ENCODE measurements around the gene BAIAP2.

BAIAP2 gene

DNA sequence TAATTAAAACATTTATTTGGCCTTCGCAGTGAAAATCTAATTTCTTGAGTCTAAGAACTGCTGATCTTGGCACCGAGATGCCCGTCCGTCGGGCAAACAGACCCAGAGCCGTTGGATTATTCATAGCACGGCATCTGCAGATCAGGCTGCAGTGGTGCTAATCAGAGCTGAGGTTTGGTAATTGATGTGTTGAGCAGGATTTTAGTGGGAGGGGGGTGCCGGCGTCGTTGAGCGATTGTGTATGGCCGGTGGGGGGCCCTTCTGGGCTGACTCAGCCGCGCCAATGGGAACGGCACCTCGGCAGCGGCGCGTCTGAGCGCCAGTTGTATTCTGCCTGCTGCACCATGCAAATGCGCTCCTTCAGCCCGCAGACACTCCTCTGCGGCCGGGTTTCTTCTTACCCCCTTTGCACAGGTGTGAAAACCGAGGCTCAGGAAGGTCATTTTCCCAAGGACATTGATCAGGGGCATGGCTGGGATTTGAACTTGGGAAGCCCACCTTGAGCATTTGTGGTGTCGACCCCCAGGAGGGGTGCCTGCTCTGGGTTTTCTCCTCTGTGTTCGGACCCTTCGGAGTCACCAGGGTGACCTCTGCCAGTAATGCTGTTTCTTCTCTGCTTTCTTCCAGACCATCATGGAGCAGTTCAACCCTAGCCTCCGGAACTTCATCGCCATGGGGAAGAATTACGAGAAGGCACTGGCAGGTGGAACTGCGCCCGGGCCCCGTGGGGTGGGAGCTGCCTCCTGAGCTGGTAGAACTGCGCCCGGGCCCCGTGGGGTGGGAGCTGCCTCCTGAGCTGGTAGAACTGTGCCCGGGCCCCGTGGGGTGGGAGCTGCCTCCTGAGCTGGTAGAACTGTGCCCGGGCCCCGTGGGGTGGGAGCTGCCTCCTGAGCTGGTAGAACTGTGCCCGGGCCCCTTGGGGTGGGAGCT is 18.4 kb downstream of the BAIAP2 start:
- DNase-seq = no peak

DNA sequence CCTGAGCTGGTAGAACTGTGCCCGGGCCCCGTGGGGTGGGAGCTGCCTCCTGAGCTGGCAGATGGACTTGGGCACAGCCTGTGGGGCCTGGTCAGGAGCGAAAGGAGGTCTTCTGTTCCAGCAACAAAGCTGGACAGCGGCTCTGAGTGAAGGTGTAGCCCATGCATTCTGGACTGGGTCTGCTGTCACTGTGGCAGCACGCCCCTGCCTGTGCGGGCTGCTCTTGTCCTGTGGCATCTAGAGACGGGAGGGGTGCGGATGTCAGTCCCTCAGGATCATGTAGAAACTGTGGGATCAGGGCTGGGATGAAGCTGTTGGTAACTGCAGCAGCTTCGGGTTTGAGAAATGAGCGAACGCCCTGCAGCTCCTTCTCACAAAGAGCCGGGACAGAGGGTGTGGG is 19.4 kb downstream of the BAIAP2 start:
- no peak for DNase-seq

DNA sequence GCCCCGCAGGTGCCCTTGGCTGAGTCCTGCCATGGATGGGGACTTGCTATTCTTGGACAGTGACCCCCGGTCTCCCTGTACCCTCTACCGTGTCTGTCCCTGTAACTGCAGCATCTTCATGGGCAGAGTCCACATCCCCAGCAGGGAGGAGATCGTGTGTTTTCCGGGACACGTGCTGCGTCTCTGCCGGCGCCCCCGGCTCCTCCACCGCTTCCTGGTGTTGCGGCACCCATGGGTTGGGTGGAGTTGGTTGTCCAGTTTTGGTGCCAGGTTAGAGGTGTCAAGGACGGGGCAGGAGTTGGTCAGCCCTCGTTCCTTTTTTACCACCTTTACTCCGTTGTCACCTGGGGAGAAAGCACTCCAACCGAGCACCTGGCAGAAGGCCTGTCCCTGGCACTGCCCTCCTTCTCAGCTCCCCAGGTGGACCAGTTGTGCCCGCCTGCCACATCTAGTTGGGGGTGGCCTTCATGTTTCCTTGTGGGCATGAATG is 20.0 kb downstream of the BAIAP2 start:
- DNase-seq = no peak

DNA sequence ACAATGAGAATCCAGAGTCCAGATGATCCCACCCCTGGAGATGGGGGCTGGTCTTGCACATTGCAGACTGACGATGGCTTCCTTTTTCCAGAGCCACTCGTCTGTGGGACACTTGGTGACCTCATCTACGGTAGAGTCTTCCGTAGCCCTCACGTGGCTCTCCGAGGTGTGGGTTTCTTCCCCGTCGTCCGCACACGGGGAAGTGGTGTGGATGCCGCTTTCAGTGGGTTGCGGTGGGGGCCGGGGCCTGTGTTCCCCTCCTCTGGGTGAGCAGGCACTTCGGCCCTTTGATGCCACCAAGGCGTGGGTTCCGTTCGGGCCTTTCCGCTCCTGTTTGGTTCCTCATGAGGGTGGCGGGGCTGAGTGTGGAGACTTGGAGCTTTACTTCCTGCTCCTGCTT is 21.4 kb downstream of the BAIAP2 start:
- DNase-seq = no peak

DNA sequence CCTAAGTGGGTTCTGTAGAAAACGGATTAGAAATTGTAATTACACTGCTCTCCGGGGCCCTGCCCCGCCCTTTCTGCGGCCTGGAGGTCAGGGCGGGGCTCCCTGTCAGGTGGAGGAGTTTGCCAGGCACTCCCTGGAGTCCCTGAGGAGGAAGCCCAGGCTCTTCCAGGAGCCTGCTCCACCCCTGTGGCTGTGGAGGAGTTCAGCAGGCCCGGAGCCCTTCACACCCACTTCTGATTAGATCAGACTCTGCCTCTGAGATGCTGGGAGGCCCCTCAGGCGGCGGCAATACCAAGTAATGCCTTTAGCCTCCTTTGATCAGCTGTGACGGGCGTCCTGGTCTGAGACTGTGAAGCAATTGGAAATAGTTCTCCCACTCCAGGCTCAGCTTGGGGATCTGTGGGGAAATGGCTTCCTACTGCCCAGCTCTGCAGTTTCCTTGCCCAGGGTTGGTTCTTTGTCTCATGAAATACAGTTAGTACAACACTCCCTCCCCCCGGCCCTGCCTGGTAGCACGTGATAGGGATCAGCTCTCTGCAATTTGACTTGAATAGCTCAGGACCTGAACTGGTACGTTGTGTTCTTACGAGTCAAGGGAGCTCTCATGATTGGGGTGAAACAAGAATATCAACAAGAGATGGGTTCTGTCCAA is 22.3 kb downstream of the BAIAP2 start:
- peak; percentile 60 for DNase-seq

DNA sequence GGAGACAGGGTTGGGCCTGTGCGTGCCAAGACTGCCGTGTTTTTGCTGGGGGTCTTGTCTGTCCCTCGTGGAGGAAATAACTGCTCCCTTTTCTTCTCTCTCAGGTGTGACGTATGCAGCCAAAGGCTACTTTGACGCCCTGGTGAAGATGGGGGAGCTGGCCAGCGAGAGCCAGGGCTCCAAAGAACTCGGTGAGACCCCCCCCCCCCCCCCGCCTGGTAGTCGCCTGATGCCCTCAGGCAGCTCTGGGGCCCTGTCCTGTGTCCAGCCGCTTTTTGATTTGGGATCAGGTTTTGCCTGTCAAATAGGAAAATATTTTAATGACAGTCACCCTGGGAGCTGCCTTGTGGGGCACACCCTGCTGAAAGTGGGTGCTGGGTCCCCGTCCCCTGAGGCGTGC is 22.8 kb downstream of the BAIAP2 start:
- no peak for DNase-seq

DNA sequence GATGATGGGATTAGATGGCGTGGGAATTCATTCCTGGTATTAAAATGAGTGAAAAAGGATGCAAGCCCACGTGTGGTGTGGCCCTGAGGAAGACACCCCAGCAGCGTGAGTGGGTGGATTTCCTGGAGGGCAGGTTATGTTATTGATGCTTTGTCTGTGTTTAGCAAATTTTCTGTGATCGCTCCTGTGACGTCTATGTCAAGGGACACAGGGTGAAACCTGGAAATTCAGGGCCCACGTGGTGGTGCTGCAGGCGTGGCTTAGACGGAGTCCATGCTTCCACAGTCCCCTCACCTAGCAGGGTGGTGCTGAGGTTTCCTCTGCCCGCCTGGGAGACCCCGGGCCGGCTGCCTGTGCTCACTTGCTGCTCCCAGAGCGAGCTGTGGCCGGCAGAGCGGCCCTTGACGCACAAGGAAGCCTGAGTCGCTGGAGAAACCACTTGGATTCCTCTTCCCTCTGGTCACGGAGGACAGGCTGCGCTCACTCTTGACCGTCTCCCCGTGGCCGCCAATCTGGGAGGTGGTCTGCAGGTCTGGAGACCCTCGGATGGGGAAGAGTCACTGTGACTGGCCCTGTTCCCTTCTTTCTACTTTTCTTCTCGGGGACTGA is 23.4 kb downstream of the BAIAP2 start:
- DNase-seq = no peak

DNA sequence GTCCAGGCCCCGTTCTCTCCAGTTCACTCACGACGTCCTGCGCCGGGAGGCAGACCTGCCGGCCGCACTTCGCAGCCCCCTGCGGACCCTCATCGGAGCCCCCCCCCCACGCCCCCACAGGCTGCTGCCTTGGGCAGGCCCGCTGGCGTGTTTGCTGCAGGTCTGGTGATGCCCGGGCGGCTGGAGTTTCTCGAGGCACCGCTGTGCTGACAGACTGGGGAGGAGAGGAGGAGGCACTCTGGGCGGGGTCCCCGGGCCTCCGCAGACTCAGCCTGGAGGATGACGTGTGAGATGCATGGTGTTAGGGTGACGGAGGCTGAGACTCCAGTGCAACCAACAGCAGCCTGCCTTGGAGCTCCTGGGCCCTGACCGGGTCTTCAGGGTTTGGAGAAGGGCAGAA is 24.1 kb downstream of the BAIAP2 start:
- DNase-seq = no peak

DNA sequence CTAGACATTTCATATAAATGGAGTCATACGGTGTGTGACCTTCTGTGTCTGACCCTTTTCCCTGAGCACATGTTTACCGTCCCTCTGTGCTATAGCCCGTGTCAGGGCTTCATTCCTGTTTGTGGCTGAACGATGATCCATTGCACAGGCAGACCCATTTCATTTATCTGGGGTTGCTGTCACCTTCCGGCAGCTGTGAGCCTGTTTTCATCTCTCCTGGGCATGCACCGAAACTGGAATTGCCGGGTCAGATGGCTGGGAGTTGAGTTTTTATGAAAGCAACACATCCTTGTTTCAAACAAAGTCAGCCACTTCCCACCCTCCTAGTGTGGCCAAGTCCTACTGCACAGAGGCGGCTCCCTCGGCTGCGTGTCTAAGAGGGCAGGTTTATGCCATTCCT is 25.5 kb downstream of the BAIAP2 start:
- DNase-seq = no peak

DNA sequence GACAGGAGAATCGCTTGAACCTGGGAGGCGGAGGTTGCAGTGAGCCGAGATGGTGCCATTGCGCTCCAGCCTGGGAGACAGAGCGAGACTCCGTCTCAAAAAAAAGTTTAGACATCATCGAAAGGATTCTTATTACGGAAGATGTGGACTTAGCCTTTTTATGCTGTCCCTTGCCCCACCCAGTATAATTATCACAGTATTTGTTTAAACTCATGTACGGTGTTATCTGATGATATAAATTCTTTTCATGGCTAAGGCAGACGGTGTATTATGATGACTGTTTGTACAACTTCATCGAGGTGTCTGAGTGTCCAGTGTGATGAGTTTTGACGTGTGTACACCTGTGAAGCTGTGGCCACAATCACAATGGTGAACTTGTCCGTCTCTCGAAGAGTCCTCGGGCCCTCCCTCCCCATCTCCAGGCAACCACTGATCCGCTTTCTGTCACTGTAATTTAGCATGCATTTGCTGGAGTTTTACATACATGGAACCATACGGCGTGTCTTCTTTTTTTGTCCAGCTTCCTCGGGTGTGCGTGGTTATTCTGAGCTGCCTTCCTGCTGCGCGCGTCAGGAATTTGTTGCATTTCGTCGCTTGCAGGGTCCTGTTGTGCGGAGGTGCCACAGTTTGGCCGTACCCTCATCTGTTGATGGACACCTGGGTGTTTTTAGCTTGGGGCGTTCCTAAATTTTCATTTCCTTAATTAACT is 26.2 kb downstream of the BAIAP2 start:
- no peak for DNase-seq

DNA sequence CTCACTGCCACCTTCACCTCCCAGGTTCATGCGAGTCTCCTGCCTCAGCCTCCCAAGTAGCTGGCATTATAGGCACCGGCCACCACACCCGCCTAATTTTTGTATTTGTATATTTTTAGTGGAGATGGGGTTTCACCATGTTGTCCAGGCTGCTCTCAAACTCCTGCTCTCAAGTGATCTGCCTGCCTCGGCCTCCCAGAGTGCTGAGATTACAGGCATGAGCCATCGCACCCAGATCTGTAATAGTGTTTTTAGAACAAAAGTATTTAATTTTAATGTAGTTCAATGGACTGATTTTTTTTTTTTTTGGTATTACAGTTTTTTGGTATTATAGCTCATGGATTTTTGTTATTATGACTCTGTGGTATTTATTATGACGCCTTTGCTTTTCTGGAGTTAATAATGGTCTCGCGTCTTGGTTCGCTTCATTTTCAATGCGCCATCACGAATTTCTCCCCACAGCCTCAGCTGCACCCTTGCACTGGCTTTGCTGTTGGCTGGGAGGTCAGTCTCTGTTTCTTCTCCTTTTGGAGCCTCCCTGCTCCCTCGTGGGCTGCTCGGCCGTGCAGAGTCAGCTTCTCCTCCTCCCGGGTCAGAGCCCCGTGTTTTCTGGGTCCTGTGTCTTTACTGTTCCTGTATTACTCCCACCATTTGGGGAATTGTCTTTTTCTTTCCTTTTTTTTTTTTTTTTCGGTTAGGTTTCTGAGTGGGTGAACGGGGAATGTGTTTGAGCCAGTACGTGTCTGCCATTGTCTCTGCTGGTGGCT is 27.2 kb downstream of the BAIAP2 start:
- DNase-seq = no peak

DNA sequence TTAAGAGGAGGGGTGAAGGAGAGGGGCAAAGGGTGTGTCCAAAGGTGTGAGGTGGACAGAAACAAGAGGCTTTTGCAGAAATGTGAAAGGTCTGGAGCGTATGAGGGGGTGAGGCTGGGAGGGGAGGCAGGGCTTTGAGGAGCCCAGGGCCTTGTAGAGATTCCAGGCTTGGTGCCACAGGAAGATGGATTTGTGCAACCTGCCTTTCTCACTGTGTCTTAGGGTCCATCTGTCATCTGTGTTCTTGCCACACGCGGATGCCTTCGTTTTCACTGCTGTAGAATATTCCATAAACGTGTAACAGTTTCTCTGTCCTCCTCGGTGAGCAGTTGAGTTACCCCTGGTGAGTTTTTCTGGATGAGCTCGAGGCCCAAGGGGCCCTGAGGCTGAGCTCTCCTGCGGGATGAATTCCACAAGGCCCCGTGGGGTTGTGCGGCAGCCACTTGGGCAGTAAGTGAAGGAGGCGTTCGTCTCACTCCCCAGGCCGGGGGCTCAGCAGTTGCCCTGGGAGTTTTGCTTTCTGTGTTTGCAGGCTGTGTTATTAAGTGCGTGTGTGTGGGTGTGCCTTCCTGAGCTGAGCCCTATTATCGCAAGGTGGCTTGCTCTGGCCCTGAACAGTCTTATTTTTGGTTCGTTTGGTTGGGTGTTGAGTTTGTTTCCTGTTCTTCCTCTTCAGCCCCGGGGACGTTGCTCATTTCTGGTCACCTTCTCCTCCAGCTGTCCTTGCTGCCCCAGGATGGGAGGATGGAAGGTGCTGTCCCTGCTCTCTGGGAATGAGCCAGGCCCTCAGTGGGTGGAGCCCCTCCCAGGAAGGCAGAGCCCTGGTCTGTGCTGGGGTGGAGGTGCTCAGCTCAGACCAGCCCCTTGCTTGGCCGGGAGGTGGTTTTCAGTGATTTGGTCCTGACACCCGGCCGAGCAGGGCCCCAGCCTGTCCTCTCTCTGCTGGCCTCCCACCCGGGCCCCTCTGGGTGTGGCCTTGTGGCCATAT is 28.4 kb downstream of the BAIAP2 start:
- no peak for DNase-seq

DNA sequence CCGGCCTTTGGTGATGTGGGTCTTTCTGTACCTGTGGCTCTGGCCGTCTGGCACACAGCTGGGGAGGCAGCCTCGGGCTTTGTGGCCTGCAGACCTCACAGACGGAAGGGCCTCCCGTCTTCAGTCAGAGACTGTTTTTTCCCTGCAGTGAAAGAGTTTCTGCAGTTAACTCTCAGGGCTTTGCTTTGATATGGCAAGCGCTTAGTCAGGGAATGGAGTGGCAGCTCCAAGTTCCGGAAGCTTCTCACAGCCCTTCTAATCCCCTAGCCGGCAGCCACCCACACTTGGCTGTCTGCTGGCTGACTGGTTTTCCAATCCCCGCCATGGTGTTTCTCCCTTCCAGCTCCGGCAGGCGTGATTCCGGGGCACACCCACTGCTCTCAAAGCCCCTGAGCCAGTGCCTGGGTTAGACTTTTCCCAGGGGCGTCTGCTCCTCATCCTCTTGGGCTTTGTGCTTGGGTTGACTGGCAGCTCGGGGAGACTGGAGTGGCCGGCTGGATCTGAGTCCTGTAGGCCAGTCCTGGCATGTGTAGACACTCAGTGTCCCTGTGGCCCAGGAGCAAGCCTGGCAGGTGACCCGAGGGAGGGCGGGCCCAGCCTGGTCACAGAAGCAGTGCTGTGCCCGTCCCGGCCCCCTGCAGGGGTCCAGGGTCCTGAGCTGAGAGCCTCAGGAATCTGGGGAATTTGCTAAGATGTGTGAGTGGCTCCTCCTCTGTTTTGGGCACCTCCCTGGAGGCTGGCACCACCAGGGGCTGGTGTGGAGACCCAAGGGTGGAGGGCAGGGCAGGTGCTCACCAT is 29.9 kb downstream of the BAIAP2 start:
- DNase-seq = no peak

DNA sequence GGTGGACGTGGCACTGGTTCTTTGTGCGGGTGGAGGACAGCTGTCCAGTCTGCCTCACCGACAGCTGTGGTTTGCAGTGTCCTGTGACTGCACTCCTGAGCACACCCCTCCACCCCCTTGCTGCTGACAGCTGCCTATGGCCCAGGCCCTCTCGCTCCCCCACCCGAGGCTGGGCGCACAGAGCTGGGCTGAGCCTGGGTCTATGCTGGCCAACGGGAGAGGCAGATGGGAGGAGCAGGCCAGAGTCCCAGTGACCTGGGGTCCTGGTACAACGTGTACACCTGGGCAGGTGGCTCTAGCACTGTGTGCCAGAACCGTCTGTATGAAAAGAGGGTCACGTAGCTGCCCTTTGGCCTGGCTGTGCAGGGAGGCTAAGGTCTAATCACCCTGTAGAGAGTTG is 30.5 kb downstream of the BAIAP2 start:
- no peak for DNase-seq

DNA sequence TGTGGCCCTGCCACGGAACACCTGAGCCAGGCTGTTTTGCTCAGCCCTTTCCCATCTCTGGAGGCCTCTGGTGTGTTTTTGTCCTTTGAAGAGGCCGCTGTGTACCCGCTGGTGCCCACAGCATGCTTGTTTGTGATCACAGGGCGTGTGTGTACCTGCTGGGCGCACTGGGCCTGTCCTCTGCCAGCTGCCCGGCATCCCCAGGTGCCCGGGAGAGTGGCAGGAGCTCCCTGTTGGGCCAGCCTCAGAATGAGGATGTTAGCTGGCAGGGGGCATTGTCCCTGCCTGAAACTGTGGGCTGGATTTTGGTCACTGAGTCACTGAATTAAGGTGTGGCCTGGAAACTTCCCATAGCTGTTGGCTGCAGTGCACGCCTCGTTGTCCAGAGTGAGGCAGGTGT is 31.1 kb downstream of the BAIAP2 start:
- no peak for DNase-seq

DNA sequence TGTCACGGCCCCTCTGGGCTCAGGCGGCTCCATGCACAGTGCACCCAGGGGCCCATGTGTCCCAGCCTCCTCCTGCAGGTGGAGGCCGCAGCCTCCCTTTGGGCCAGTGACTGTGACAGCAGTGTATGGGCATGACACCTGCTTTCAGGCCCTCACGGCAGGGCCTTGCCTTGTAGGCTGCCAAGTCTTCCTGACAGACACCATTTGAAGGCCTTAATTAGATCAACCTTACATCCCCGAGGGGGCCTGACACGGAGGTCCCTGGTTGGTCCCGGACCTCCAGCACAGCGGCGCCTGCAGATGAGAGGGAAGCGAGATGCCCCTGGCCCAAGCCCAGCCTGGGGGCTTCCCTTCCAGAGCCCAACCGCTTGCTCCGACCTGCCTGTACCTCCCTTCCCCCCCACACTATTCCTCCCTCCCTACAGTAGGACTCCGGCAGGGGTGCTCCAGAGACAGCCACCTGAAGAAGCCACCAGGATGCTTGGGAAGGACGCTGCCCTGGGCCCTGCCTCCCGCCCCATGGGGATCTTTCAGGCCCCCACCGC is 31.9 kb downstream of the BAIAP2 start:
- DNase-seq = no peak

DNA sequence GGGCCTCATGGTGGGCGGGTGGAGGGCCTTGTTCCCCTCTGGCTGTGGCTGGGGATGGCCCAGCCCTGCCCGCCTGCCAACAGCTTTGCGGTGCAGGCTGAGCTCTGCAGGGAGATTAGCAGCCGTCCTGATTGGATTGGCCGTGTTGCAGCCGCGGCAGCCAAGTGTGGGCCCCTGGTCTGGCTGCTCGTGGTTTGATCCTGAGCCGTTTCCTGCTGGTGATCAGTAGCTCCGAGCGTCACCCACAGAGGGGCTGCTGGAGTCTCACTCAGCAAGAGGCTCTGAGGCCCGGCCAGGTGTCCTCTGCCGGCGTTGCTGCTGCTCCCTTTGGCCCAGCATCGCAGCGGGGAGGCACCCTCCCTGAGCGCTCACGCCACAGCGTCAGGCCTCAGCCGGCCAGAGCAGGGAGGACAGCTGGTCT is 32.5 kb downstream of the BAIAP2 start:
- no peak for DNase-seq

DNA sequence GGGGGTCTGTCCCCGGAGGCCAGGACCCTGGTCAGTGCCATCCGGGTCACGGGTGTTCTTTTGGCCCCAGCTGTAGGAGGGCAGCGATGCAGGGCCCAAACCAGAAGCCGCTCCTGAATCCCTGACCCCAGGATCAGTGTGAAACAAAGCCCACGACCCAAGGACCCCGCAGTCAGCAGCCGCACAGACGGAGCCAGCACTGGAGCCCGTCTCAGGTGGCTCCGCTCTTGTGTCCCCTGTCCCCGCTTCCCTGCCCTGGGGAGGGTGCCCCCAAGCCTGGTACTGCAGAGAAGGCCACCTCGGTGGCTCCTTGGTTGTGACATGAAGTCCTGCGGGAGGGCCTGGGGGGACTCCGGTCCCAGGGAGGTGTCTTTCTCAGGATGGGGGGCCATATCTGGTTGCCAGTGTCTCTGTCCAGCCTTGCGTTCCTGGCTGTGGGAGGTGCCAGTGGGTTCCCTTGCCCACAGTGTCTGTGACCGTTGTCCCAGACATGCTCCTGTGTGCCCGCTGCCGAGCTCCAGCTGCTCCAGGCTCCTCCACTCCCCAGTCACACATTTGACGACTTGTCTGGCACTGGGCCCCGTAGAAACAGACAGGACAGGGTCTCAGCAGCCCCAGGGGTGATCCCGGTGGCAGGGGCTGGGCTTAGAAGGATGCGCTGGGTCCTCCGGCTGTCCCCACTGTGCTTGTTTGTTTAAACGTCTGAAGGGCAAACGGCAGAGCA is 33.6 kb downstream of the BAIAP2 start:
- DNase-seq = no peak

DNA sequence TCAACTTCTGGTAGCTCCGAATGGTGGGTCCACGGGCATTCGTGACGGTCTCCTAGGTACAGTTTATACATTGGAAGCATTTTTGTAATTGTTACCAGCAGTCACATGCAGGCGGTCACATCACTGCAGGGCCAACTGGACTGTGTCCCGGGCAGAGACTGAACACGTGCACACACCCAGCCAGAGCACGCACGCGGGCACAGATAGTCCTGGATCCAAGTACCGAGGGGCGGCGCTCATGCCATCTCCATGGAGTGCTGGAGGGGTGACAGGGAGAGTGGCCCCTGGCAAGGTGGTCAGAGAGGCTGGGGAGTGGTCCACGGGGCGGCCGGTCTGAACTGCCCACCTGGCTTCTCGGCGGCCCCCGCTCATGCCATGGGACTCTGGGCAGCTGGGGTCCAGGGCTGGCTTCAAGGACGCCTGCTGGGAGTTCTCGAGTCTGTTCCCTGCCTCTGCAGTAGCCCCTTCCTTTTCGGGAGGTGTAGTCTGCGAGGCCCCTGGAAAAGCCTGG is 34.2 kb downstream of the BAIAP2 start:
- no peak for DNase-seq

Data from midbrain (tissue), 1 donor.